NCI-H187 treated with DMSO at 0.1 percent for 48 hours (cell line): Measurements from ENCODE around the gene DNAJC8.
A peak's percentile ranks its signal among the peaks of the same experiment; 100 is the strongest.

Experiments
- DNase-seq: peaks from one replicate; lab custom pipeline; 2025; lab: John Stamatoyannopoulos, UW

DNAJC8 gene

DNA sequence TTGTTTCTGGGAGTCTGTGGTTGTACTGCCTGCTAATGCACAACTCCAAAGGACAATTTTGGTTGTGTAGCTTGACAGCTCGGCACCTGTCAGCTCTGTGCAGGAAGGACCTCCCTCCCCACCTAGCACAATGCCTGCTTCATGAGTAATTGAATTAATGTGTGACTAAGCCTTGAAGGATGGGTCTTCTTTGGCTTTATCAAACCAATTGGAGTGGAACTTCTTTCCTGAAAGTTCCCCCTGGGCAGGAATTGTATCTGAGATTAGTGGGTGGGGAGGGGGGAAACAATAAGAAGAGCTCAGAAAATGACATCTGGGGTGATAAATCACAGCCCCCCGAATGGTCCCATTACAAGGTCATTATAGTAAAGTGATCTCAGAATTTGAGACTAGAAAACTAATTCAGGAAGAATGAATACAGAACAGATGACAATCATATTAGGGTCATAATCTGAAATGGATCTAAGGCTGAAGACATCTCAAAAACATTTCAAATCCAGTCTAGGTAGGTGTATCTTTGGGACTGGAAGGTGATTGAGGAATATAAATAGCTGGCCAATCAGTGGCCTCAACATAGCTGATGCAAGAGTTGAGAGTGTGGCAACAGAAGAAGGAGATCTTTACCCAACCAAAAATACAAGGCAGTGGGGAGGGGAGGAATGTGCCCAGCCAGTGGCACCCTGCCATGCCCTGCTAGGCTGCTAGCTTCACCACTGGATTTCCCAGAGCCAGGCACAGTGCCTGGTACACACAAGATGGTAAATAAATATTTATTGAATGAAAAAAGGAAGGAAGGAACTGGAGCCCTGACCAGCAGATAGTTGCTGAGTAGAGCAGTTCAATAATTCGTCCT, 16.4 kb upstream of the DNAJC8 start:
- DNase-seq: no peak

DNA sequence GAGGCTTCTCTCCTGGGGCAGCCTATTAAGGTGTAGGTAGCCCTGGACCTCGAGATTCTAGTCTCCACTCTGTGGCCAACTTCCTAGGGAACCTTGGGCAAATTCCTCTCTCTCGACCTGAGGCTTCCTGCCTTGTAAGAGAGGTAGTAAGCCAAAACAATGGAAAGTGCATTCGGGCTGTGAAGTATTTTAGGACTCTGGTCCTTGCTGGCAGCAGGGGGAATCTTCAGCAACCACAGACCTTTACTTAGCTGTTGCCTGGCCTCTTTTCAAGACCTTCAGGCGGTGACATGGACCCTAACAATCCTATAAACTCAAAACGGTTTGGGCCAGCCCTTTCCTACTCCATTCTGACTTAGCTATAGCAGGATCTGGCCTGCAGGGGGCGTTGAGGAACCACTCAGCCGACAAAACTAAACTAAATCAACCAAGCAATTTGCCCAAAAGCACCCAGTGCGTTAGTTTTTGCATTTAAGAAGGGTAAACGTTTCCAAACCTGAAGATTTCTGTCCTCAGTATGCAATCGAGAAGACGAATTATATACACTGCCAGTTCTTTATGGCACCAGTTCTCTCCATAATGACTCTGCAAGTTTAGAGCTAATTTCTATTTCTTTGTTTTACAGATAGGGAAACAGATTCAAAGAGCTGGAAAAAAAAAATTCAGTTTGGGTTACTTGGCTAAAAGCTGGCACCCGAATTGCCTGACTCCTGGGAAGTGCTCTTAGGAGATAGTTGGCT, 15.6 kb upstream of the DNAJC8 start:
- no peak for DNase-seq

DNA sequence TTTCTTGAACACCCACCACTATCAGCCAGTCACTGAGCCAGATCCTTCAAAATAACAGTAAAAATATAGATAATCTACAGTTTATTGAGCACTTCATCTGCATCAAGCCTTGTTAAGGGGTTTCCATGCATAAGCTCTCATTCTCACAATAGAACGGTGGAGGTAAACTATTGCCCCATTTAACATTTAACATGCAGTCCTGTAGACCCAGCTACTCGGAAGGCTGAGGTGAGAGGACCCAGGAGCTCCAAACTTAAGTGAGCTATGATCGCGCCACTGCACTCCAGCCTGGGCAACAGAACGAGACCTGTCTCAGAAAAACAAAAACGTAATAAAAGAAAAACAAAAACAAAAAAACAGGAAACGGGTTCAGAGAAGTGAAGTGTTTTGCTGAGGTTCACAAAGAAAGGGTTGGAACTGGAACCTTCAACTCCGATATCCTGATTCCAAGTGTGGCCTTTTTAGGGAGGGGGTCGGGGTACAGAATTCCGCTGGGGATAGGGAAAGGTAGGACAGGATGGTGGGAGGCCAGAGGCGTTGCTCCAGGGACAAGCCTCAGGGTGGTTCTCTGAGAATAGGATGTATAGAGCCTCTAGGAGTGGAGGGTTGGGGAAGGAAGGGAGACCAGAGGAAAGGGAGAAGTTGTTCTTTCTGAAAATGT, 14.9 kb upstream of the DNAJC8 start:
- no peak for DNase-seq

DNA sequence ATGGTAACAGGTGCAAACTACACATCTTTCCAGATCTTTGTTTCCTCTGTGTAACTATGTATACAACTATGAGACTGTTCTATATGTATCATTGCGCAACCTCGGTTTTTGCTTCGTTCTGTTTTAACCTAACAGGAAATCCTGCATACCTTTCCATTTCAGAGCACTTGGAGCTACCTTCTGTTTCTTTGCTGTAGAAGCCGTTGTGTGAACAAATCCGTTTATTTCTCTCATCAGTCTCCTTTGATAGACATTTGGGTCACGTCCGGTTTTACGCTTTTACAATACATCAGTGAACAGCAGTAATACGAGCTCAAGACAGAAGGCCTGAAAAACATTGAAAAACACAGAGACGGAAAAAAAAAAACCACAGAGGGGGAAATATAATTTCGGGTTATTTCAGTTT, 13.6 kb upstream of the DNAJC8 start:
- no peak for DNase-seq

DNA sequence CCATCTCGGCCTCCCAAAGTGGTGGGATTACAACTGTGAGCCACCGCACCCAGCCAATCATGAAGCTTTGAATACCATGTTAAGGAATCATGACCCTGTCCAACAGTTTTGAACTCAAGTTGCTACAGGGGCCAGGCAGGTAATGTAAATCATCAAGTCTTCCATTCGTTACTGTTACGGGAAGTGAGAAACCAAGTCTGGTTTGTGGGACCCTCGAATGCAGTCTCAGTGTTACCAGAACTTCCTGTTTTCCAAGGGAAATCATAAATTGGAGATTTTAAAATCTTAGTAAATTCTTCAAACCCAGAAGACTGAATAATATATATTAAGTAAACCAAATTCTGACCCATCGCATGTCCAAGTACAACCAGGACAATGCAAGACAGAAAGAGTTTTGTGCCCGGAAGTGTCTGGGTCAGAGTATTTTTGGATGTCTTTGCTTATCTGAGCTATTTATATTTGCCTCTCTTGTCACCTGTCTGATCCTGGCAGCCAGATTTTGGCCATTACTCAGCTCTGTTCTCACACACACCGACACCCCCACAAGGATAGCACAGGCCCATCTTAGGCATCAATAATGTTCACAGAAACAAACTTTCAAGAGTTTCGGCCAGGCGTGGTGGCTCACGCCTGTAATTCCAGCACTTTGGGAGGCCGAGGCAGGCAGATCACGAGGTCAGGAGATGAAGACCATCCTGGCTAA, 11.9 kb upstream of the DNAJC8 start:
- DNase-seq: no peak

DNA sequence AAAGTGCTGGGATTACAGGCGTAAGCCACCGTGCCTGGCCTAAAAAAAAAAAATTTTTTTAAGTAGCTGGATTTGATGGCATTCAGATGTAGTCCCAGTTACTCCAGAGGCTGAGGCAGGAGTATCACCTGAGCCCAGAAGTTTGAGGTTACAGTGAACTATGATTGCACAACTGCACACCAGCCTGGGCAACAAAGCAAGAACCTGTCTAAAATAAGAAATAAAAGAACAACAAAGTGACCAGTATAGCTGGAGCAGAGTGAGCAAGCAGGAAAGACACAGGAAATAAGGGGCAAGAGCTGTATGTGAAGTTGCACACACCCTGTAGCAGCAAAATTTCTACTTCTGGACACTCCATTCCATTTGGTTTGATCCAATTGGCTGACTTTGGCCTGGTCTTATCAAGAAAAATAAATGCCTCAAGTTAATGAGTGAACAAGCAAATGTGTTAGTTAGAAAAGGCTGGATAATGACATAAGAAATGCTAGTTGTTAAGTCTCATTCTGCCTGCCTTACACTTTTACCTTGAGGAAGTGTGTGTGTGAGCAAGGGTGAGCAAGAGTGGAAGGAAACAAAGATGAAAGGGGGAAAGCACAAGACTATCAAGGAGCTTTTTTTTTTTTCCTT, 11.0 kb upstream of the DNAJC8 start:
- DNase-seq: no peak

DNA sequence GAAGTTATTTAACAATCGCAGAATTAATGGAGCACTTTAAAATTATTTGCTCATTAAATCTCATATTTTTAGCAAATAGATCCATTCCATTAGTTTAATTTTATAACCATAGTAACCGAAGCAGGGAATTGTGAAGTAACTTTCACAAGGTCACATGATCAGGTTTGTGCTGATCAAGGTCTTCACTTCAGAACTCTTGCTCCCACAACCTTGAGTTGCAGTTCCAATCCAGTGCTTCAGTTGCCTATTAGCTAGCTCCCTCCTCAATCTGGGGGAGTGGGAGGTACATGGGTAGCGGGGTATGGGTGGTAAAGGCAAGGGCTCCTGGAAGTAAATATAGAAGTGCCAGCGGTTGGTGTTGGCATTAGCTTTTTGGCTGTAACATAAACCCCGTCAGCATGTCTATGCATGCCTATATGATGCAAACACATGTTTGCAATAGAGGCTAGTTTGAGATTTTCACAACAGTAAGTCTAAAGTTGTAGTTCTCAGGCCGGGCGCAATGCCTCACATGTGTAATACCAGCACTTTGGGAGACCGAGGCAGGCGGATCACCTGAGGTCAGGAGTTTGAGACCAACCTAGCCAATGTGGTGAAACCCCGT, 8.9 kb upstream of the DNAJC8 start:
- DNase-seq: no peak

DNA sequence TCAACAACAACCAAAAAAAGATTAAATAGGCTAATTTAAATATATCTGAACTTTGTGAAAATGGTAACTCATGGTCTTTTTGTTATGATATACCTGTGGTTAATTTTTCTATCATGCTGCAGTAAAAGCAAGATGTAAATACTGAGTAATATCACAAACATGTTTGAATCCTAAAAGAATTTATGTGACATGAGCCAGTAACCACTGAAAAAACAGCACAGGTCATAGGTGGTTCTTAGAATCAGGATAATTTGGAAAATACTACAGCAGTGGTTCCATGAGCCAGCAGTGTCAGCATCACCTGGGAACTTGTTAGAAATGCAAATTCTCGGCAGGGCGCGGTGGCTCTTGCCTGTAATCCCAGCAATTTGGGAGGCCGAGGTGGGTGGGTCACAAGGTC, 7.2 kb upstream of the DNAJC8 start:
- no peak for DNase-seq

DNA sequence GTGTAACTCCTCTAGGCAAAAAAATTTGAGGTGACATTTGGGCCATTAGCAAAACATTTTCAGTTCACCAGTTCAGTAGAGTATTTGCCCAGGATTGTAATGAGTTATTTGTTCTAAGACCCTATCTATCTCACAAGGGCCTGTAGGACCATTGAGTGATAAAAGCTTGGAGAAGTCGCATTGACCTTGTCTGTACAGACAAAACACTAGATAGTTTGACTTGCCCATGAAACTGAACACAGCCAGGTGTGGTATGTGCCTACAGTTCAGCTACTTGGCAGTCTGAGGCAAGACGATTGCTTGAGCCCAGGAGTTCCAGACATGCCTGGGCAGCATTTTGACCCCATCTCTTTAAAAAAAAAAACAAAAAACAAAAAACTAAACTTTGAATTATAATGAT, 6.2 kb upstream of the DNAJC8 start:
- DNase-seq: no peak

DNA sequence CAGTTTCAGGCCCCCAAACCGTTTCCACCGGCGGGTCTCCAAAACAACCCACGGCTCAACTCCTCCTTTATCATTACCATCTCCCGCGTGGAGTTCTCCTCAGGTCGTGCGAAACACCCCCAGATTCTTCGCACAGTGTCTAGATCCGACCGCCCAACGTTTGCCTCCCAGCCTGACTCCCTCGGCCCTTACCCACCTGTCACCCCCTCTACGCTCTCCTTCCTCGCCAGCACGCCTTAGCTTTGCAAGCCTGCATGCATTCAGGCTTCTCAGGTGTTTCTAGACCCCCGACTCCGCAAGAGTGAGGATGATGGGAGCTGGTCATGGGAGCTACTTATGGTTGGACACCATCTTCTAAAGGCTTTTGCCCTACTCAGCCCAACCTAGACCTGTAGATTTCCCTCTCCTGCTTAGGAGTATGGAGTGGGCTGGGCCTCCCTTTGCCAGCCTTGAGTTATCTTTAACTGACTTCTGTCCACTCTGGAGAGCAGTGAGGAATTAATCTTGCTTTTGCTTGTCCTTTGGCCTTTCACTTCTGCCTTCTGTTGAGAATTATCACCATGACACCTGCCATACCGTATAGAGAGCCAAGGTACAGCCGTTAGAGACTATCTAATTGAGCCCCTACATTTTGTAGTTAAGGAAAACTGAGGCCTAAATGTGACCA, 4.0 kb upstream of the DNAJC8 start:
- DNase-seq: no peak

DNA sequence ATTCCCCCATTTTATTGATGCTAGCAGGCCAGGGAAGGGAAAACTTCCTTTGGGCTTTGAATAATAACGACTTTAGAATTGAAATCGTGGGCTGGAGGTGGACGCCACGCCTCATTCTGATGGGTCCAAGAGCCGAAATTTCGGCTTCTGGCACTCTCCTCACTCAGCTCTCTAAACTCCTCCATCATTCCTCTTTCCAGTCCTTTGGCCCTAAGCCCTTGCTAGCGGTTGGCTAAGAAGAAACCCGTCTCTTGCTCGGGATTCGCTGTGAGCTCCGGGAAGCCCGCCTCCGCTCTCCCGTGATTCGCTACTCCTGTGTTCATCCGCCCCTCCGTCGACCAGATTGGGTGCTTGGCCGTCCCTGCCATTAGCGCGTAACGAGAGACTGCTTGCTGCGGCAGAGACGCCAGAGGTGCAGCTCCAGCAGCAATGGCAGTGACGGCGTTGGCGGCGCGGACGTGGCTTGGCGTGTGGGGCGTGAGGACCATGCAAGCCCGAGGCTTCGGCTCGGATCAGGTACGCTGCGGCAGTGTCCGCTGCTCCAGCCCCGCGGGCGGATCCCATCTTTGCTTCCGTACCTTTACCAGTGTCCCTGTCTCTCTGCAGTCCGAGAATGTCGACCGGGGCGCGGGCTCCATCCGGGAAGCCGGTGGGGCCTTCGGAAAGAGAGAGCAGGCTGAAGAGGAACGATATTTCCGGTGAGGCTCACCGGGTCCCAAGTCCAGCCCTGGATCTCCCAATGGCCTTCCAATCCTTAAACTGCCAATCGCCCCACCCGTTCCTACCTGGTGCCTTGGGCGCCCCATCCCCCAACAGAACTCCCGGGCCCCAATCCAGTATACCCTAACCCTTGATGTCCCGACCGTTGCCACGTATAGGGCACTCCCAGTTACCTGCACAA, 3.2 kb upstream of the DNAJC8 start, which contains the start of gene ATP5IF1:
ATP5IF1 (plus strand) TSS at position 370 of the 901 bp plus-strand sequence; CDS start at position 430, 60 bp downstream.
- DNase-seq: peak; percentile 83

DNA sequence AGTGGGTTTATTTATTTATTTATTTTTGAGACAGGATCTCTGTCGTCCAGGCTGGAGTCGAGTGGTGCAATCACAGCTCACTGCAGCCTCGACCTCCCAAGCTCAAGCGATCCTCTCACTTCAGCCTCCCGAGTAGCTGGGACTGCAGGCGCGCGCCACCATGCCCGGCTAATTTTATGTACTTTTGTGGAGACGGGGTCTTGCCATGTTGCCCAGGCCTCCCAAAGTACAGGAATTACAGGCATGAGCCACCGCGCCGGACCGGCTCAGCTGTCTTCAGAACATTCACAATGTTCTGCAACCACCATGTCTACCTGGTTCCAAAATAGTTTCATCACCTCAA, 406 bp upstream of the DNAJC8 start:
- no peak for DNase-seq

DNA sequence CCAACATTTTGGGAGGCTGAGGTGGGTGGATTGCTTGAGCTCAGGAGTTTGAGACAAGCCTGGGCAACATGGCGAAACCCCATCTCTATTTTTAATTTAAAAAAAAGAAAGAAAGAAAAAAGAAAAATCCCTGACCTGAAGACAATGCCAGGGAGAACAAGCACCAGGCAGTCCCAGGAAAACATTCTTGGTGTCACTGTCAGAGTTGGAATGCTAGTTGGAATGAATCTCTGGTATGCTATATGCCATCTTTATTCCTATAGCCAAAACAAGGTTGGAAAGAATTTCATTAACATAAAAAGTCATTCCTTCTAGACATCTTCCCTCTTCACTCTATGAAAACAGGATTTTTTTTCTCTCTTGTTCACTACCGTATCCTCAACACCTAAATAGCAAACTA, 2.8 kb downstream of the DNAJC8 start:
- no peak for DNase-seq

DNA sequence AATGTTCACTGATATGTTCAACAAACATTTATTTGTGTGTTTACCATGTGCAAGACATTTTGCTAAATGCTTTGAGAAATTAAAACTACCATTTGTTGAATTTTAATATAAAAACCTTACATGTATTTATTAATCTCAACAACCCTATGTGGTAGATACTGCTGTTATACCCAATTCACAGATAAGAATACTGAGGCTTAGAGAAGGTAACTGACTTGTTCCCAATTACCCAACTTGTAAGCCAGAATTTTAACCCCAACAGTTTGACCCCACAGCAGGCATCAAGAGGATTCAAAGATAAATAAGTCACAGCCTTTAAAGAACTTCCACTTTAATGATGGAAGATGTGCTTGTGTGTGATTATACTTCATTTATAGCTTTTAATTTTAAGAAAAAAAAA, 3.7 kb downstream of the DNAJC8 start:
- no peak for DNase-seq

DNA sequence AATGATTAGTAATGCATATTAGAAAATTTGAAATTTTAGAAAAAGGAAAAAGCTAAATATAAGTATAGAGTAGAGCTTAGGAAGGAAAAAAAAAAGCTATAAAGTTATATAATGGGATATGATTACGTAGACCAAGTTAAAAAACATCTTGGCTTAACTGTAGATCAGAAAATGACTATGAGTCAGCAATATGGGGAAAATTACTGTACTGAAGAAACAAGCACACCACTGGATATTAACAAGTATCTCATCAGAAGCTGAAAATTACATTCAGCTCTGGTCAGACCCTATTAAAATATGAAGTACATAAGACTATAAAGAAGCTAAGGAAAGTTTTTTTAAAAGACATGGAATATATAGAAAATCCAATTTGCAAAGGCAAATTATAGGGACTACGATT, 19.5 kb downstream of the DNAJC8 start:
- no peak for DNase-seq

DNA sequence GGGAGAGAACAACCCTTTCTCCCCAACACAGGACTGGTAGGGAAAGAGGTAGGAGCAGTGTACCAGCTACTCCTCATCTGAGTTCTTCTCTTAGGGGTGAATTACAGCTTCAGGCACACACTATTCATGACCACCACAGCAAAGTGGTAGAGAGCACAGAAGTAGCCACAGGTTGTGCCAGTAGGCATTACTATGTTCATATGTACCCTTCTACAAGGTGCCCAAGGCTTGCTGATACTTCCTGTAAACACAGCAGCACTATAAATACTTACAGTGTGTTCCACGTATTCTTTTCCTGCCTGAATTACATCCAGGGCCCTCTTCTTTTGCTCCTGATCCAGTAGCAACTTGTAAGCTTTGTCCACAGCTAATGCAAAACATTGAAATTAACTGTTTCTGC, 23.1 kb downstream of the DNAJC8 start:
- no peak for DNase-seq

DNA sequence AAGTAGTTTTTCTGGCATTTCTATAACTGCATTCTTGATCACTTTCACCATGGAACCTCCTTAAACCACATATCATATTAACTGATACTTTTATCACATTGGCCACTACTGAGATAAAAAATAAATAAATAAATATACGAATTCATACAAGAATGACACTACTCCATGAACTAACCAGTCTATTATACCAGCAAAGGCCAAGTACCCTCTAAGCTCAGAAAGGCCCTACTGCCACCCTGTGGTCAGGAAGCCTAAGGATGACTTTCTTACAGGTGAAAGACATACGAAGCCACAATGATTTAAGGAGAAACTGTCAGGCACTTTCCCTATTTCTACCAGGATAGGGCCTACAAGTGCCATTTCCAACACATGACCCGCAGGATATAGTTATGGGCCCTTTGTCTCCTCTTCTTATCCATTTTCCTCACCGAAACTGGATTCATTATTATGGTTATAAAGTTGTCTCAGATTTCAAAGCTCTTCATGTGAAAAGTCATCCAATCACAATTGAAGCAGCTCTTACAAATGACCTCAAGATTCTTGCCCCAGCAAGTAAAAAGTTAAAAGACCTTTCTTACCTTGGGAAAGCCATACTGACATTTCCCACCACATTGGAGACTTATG, 23.9 kb downstream of the DNAJC8 start:
- no peak for DNase-seq

DNA sequence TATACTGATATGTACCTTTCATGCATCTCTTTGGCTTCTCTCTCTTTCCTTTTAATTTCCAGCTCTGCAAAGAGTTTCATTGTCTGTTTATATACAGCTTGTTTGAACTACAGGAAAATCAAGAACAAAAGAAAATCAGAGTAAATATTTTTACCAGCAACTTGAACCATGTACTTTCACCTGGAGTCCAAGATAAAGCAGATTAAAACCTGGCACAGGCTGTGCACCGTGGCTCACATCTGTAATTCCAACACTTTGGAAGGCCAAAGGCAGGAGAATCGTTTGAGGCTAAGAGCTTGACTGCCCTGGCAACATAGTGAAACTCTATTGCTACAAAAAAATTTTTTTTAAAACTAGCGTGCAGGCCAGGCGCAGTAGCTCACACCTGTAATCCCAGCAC, 27.6 kb downstream of the DNAJC8 start:
- no peak for DNase-seq

DNA sequence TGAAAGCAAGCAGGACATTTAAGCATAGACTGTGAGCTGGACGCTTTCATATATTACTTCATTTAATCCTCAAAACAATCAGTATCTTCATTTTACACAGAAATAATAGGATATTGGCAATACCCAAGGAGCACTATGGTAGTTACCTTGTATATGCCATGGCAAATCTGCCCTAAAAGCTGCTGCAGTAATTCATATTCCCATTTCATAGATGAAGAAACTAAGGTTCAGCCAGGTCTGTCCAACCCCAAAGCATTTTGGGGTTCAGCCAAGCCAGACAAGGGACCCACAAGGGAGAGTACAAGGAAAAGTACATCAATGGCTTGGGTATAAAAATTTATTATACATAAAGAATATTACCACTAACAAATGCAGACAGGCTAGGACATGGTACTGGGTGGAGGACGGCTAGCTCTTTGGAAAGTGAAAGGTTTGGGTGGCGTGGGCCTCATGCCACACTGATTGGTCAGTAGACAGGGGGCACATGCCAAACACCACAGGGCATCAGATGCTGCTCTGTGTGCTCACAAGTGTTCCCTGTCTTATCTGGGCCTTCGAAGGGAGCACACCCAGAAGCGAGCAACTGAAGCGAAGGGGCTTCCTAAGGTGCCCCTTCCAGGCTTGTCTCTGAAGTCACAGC, 32.5 kb downstream of the DNAJC8 start:
- no peak for DNase-seq
